ENCODE data around the gene KREMEN1. TPM values are rescaled to one million over a fixed set of nuclear protein-coding genes. Genes with fewer than 3 reads are reported as not detected.

KREMEN1 gene
- total and polyA plus RNA-seq, 9 of the 15 experiments (the other 6 are each of a cell fraction or from before 2014, with no cell fraction given): 0.69 to 11.5 (median 4.3) TPM

DNA sequence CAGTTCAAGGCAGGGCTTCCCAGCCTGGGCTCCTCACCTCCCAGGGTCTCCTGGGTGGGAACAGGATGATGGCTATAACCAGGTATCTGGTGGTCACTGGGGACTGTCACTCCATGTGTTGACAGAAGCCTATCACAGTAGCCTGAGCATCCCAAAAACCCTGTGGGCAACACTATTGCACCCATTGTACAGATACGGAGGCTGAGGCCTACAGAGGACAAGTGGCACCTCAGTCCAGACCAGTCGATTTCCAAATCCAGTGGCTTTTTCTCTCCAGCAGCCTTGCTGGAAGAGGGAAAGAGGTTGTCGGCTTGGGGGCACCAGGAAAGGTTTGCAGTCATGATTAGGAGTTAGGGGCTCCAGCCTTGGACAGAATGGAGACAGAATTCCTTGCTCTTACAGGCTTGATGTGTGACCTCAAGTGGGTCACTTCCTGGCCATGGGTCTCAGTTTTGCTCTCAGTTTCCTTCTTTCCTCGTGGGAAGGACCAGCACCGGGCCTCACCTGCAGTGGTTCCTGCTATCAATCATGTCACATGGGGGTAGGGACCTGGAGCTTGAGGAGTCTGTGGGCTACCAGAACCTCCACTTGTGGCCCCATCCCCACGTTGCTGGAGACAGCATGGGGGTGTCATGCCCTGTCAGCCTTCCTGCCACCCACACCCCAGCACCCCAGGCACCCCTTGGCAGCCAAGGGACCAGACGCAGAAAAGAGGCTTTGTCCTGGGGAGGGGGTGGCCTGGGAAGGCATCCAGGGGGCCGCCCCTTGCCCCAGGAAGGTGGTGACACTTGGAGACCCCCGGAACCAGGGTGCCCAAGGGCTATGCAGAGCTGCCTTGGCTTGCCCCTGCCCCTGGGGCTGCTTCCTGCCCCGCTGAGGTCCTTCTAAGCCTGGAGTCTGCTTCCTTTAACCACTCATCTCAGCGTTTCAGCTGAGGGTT is 135.0 kb downstream of the KREMEN1 start (continued):
- TF ChIP-seq BCOR (IDR thresholded peaks at IDR 0.05) (peak; percentile 87), RBM25 (IDR thresholded peaks at IDR 0.05; ENCODE audit: low read depth, low read length, severe bottlenecking) (peak; percentile 89), ZNF79 (CRISPR knock-in tag; IDR thresholded peaks at IDR 0.05; ENCODE audit: low read depth) (no peak)
- TF ChIP-seq, protein P1, sequence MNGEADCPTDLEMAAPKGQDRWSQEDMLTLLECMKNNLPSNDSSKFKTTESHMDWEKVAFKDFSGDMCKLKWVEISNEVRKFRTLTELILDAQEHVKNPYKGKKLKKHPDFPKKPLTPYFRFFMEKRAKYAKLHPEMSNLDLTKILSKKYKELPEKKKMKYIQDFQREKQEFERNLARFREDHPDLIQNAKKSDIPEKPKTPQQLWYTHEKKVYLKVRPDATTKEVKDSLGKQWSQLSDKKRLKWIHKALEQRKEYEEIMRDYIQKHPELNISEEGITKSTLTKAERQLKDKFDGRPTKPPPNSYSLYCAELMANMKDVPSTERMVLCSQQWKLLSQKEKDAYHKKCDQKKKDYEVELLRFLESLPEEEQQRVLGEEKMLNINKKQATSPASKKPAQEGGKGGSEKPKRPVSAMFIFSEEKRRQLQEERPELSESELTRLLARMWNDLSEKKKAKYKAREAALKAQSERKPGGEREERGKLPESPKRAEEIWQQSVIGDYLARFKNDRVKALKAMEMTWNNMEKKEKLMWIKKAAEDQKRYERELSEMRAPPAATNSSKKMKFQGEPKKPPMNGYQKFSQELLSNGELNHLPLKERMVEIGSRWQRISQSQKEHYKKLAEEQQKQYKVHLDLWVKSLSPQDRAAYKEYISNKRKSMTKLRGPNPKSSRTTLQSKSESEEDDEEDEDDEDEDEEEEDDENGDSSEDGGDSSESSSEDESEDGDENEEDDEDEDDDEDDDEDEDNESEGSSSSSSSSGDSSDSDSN (IDR thresholded peaks at IDR 0.05; ENCODE audit: borderline replicate concordance in 1 of 2, low read depth in 2 of 2, low read length in 2 of 2): no peak

DNA sequence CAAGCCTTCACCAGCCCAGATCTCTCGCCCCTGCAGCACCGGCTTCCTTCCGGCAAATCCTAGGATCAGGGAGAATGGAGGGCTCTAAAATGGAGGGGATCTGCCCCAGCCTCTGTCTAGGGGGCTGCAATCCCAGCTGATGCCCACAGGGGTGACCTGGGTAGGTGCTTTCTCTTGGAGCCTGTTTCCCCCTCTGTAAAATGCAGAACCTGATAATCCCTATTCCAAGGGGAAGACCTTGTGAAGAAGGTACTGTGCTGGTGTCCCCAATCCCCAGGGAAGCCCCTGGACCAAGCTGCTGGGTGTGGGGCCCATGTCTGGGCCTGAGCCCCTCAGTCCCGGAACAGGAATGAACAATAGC is 135.6 kb downstream of the KREMEN1 start:
- TF ChIP-seq ZNF586 (CRISPR knock-in tag; conservative IDR thresholded peaks at IDR 0.05) (no peak), RBM34 (IDR thresholded peaks at IDR 0.05; ENCODE audit: borderline replicate concordance, insufficient read depth, low read length) (no peak), DPF2 (IDR thresholded peaks at IDR 0.05) (no peak), TCF7L2 (IDR thresholded peaks at IDR 0.05; ENCODE audit: low read depth, low read length) (no peak), MBD2 (IDR thresholded peaks at IDR 0.05; ENCODE audit: borderline replicate concordance, low read depth) (no peak)
- TF ChIP-seq, protein P2, sequence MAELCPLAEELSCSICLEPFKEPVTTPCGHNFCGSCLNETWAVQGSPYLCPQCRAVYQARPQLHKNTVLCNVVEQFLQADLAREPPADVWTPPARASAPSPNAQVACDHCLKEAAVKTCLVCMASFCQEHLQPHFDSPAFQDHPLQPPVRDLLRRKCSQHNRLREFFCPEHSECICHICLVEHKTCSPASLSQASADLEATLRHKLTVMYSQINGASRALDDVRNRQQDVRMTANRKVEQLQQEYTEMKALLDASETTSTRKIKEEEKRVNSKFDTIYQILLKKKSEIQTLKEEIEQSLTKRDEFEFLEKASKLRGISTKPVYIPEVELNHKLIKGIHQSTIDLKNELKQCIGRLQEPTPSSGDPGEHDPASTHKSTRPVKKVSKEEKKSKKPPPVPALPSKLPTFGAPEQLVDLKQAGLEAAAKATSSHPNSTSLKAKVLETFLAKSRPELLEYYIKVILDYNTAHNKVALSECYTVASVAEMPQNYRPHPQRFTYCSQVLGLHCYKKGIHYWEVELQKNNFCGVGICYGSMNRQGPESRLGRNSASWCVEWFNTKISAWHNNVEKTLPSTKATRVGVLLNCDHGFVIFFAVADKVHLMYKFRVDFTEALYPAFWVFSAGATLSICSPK (IDR thresholded peaks at IDR 0.05; ENCODE audit: borderline replicate concordance): no peak
- TF ChIP-seq, protein P3, sequence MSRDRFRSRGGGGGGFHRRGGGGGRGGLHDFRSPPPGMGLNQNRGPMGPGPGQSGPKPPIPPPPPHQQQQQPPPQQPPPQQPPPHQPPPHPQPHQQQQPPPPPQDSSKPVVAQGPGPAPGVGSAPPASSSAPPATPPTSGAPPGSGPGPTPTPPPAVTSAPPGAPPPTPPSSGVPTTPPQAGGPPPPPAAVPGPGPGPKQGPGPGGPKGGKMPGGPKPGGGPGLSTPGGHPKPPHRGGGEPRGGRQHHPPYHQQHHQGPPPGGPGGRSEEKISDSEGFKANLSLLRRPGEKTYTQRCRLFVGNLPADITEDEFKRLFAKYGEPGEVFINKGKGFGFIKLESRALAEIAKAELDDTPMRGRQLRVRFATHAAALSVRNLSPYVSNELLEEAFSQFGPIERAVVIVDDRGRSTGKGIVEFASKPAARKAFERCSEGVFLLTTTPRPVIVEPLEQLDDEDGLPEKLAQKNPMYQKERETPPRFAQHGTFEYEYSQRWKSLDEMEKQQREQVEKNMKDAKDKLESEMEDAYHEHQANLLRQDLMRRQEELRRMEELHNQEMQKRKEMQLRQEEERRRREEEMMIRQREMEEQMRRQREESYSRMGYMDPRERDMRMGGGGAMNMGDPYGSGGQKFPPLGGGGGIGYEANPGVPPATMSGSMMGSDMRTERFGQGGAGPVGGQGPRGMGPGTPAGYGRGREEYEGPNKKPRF (IDR thresholded peaks at IDR 0.05; ENCODE audit: low read depth, low read length): no peak
- no peak overlapping the region for H3K4me2 ChIP-seq (ENCODE audit: insufficient read depth, low read length)
- peak overlapping the region in 1 of 2 experiments; percentile 14; a peak in 1 of 4 replicates for H3K9ac ChIP-seq (ENCODE audit: insufficient read depth in 1 of 2, low read depth in 2 of 2, low read length in 2 of 2)
- BruUV-seq (replicated peaks): no TSS peak
- H3K27me3 ChIP-seq (ENCODE audit: control insufficient read depth in 2 of 2, insufficient read depth in 2 of 2, low read length in 2 of 2): no peaks in the 10 kb centered on the region
- H3K9me3 ChIP-seq (replicated peaks; ENCODE audit: control insufficient read depth, insufficient read depth, low read depth, low read length): no peaks in the 10 kb centered on the region
- in situ Hi-C loops (cut with MboI) (no loop called here), intact Hi-C loops (cut with micrococcal nuclease) (no loop called here)
- no peak overlapping the region for H3K4me3 ChIP-seq
- H3K27ac ChIP-seq (ENCODE audit: extremely low read depth, low read depth, low read length): no peak overlapping the region
- no peak overlapping the region for H2AFZ ChIP-seq (ENCODE audit: low read depth, low read length)
- DNase-seq (ENCODE audit: extremely low read depth in 1 of 4, low spot score in 3 of 4) (no peak), ATAC-seq (no peak), FAIRE-seq (no peak)
- no peaks in the 10 kb centered on the region for H3K36me3 ChIP-seq (ENCODE audit: control insufficient read depth, insufficient read depth, low read length)
- peaks cover 16% of the 10 kb centered on the region; the same call in 2 of the 3 replicates for H3K79me2 ChIP-seq (ENCODE audit: control insufficient read depth, insufficient read depth, low read length)
- peaks cover 18 to 33% of the 10 kb centered on the region in 2 experiments; a peak in 4 of 5 replicates for H3K4me1 ChIP-seq (replicated peaks in 1 of 2; ENCODE audit: control insufficient read depth in 2 of 2, insufficient read depth in 2 of 2, low read length in 2 of 2)
- POLR2A ChIA-PET: interaction anchor here (1.2 kb wide), 1 partner anchor 66 kb away, joined by 3 read pairs; no protein-coding TSS in a partner anchor
- 86% methylated on average over 3 of the region's 4 CpGs for WGBS (ENCODE audit: insufficient coverage, low coverage, missing lambda C conversion rate)
- CTCF ChIA-PET (ENCODE audit: low intra/inter-chr PET ratio): no interaction called here
- no peaks in the 10 kb centered on the region for H3K9me1 ChIP-seq (ENCODE audit: control insufficient read depth, insufficient read depth, low read length)
- H4K20me1 ChIP-seq (replicated peaks; ENCODE audit: control insufficient read depth, insufficient read depth, low read length): no peaks in the 10 kb centered on the region
